GM23248 (cell line): ENCODE data around the gene EXOG.

Experiments used
- EZH2 ChIP-seq: fragments of 200-600 bp; sonication (generic); IDR thresholded peaks from 2 replicates; pipeline ENCODE4 v1.6.1; 2018; ENCODE audit warnings: antibody characterized with exemption, mild to moderate bottlenecking; ENCODE audit not compliant: insufficient read depth, poor library complexity, severe bottlenecking
- EZH2phosphoT487 ChIP-seq: fragments of 200-600 bp; sonication (generic); IDR thresholded peaks from 2 replicates; pipeline ENCODE4 v1.6.1; 2018; ENCODE audit warnings: antibody characterized with exemption, moderate library complexity, mild to moderate bottlenecking, low read depth; ENCODE audit not compliant: insufficient read depth

DNA sequence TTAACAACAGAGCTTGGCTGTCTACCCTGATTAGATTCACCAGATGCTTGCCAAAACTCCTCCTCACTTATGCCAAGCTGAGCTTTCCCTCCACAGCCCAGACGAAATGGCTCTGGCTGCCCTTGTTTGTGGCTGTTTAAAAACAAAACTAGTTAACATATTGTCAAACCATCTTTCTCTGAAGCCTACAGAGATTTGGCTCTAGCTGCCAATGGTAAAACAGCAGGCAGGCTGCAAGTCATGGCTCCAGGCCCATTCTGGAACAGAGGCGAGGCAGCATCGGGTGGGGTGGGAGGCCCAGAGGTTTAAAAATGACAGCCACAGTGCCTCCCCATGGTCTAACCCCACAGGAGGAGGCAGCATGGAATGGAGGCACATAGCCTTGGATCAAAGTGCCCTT, 77.4 kb downstream of the EXOG start:
- TF ChIP-seq EZH2 (no peak), EZH2phosphoT487 (no peak)
